AG04449 (cell line): ENCODE measurements around the gene FRMD3.

Experiments used
- CTCF ChIA-PET: fragments of 350-600 bp; formaldehyde crosslinking; extraction: SDS; loops from one replicate; lab custom pipeline; 2021; ENCODE audit warnings: antibody characterized with exemption; lab: Yijun Ruan, JAX
- POLR2A ChIA-PET: fragments of 400-600, 350-600 bp; formaldehyde crosslinking; extraction: SDS; loops from one replicate; lab custom pipeline; 2020; ENCODE audit warnings: antibody characterized with exemption, inconsistent platforms; lab: Yijun Ruan, JAX
- DNase-seq: peaks from one replicate; pipeline ENCODE4 v3.0.0-alpha.2; 2010; ENCODE audit warnings: low read depth, low spot score
- H3K4me3 ChIP-seq: 2 replicates; pipeline ENCODE4 v1.5.1; 2011; ENCODE audit warnings: low read depth, mild to moderate bottlenecking, control low read depth, low read length
- TF ChIP-seq, protein P1 (sequence below): IDR thresholded peaks from one replicate; pipeline ENCODE4 v1.5.1; 2011; ENCODE audit warnings: mild to moderate bottlenecking, moderate library complexity, low read length, control low read depth, inconsistent platforms; ENCODE audit not compliant: insufficient read depth; ENCODE audit errors: missing control alignments

Gene FRMD3

DNA sequence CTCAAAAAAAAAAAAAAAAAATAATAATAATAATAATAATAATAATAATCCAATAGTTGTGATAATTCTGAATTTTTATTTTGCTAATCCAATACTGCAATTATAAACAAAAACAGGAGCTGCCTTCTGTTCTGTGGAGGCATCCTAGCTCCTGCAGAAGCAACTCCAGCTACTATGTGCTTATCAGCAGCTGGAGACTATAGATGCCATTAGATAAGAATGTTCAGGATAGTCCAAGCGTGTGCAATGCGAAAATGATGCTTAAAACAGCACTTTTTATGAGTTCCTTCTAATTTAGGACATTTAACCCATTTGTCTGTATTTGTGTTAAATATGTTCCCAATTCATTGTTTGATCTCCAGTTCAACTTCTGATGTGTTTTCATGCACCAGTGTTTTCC is 254.7 kb downstream of the FRMD3 start:
- ChIA-PET CTCF (interaction anchor here (0.7 kb wide), 1 partner anchor 91 kb away, joined by 3 read pairs; no protein-coding TSS in a partner anchor), POLR2A (no interaction called here)
- no peak overlapping the region for H3K4me3 ChIP-seq
- DNase-seq = no peak
- TF ChIP-seq, protein P1, sequence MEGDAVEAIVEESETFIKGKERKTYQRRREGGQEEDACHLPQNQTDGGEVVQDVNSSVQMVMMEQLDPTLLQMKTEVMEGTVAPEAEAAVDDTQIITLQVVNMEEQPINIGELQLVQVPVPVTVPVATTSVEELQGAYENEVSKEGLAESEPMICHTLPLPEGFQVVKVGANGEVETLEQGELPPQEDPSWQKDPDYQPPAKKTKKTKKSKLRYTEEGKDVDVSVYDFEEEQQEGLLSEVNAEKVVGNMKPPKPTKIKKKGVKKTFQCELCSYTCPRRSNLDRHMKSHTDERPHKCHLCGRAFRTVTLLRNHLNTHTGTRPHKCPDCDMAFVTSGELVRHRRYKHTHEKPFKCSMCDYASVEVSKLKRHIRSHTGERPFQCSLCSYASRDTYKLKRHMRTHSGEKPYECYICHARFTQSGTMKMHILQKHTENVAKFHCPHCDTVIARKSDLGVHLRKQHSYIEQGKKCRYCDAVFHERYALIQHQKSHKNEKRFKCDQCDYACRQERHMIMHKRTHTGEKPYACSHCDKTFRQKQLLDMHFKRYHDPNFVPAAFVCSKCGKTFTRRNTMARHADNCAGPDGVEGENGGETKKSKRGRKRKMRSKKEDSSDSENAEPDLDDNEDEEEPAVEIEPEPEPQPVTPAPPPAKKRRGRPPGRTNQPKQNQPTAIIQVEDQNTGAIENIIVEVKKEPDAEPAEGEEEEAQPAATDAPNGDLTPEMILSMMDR = no peak

DNA sequence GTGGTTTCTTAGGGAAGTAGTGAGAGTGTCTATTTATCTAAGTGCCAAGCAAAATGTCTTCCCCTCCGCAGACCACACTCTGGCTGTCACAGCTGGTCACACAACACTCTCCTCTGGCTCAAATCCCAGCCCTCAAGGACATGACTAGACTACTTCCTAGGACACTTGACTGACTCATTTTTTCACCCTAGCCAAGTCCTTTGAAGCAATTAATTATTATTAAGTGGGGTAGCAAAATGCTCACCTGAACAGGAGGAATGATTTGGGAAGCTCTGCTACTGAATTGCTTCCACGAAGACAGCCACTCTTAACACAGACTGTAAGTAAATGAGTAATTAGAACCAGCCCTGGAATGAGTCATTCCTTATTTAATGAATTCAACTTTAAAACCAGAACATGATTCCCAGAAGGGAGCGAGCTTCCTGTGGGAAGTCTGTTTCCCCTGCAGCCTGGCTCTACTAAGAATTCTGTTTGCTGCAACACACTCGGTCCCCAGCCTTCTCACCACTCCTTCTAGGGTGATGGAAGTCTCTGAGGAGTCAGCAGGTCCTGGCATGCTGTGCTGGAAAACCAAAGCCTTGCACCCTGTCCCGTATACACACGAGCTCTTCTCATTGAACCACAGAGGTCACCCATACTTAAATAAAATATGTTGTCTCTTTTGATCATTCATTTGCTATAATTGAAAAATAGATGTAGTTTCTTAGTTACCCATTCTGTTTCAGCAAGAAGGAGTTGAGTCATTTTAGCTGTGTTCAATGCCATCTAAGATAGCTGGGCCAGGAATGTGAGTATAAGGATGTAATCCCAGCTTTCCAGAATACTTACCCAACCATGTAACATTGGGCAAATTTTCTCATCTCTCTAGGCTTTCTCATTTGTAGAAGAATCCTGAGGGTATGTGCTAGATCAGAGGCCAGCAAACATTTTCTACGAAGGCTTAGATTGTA is 256.6 kb downstream of the FRMD3 start:
- no peak for DNase-seq
- H3K4me3 ChIP-seq = no peak overlapping the region
- ChIA-PET CTCF (interaction anchor here (0.9 to 2.0 kb wide), 5 partner anchors 17 to 316 kb away, joined by 3 to 6 read pairs (median 4); no protein-coding TSS in a partner anchor), POLR2A (no interaction called here)
- TF ChIP-seq, protein P1 = no peak

GRCh38 chr9:83280790-83281189 is 257.4 kb downstream of the FRMD3 start:
- ChIA-PET CTCF (interaction anchor here (2.0 kb wide), 1 partner anchor 61 kb away, joined by 6 read pairs; no protein-coding TSS in a partner anchor), POLR2A (no interaction called here)
- TF ChIP-seq, protein P1 = no peak
- no peak overlapping the region for H3K4me3 ChIP-seq
- no peak for DNase-seq

- POLR2A ChIA-PET = no interaction called here
- TF ChIP-seq, protein P1 = no peak
- DNase-seq = no peak
These were observed 257.9 kb downstream of the FRMD3 start for GRCh38 chr9:83280268-83280667.

GRCh38 chr9:83274787-83275186 is 263.4 kb downstream of the FRMD3 start:
- ChIA-PET CTCF (interaction anchor here (1.3 kb wide), 1 partner anchor 53 kb away, joined by 4 read pairs; no protein-coding TSS in a partner anchor), POLR2A (no interaction called here)
- H3K4me3 ChIP-seq = no peak overlapping the region
- no peak for DNase-seq
- TF ChIP-seq, protein P1 = no peak

More at GRCh38 chr9:83280268-83280667, 257.9 kb downstream of the FRMD3 start:
- H3K4me3 ChIP-seq = no peak overlapping the region
- CTCF ChIA-PET = interaction anchor here (2.0 kb wide), 1 partner anchor 60 kb away, joined by 6 read pairs; no protein-coding TSS in a partner anchor

DNA sequence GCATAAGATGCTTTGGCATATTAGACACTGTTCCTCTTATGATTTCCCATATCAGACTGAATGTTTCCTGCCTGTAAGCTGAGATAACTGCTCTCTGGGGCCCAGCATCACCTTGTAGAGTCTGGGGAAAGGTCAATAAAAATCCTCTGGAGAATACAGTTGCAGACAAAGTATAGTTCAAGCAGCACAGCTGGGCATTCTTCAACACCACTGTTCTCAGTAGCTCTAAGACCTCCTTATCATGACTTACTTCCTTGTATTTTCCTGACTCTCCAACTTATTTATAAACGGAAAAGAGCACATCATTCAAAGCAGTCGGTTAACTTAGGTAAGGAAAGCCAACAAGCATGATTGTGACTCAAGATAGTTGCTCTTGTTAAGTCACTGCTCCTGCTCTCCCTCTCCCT is 266.5 kb downstream of the FRMD3 start:
- H3K4me3 ChIP-seq = no peak overlapping the region
- ChIA-PET CTCF (no interaction called here), POLR2A (no interaction called here)
- TF ChIP-seq, protein P1 = no peak
- no peak for DNase-seq
